Measurements from ENCODE around the gene DDI2. TPM values are rescaled to one million over a fixed set of nuclear protein-coding genes. Genes with fewer than 3 reads are reported as not detected.

DDI2 gene
- total and polyA plus RNA-seq, 10 of the 15 experiments (the other 5 are each of a cell fraction or from before 2014, with no cell fraction given), result 3.3 to 33.1 (median 11.6) TPM

DNA sequence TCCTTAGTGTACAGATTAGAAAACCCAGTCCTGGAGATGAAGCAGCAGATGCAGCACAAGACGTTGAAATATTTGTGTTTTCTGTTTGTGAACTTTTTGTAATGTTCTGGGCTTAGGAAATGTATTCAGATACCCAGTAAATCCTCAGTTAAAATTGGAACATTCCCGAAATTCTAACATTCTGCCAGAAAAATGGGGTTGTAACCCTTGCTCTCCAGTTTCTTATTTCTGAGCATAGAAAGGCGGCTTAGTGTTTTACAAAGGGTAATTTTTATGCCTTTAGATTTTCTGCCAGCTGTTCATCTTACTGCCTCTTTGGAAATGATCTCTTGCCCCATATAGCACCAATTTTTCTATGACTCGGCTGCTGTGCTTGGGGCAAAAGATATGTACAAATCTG, 20.6 kb downstream of the DDI2 start:
- Histone ChIP-seq H3K36me3 (ENCODE audit: control insufficient read depth in 2 of 2, insufficient read depth in 2 of 2, low read length in 1 of 2) (peaks cover 11 to 33% of the 10 kb centered on the region in 2 experiments), H3K27ac (ENCODE audit: control insufficient read depth, insufficient read depth) (no peak overlapping the region), H4K20me1 (ENCODE audit: control insufficient read depth, insufficient read depth) (no peaks in the 10 kb centered on the region; the same call in 1 of the 2 replicates), H3K4me2 (ENCODE audit: control insufficient read depth, insufficient read depth) (no peak overlapping the region), H3K79me2 (ENCODE audit: control insufficient read depth, insufficient read depth, low read length) (no peaks in the 10 kb centered on the region), H3K9me3 (replicated peaks; ENCODE audit: control insufficient read depth, insufficient read depth, low read length) (no peaks in the 10 kb centered on the region), H3K9ac (ENCODE audit: control insufficient read depth, insufficient read depth, low read length) (no peak overlapping the region), H3K4me3 (no peak overlapping the region), H3K4me1 (ENCODE audit: control insufficient read depth, insufficient read depth, low read length) (no peaks in the 10 kb centered on the region), H2AFZ (ENCODE audit: control insufficient read depth, low read depth, low read length) (no peak overlapping the region), H3K27me3 (replicated peaks in 1 of 2; ENCODE audit: control insufficient read depth in 2 of 2, insufficient read depth in 2 of 2, low read length in 1 of 2) (no peaks in the 10 kb centered on the region)
- DNase-seq (ENCODE audit: low read depth, low spot score) (no peak), FAIRE-seq (no peak), ATAC-seq (no peak)
- RAD21 ChIA-PET (ENCODE audit: unreplicated experiment), result no interaction called here
- in situ Hi-C loops (cut with MboI) (no loop called here), intact Hi-C loops (cut with micrococcal nuclease; ENCODE audit: unreplicated experiment) (no loop called here)
- TF ChIP-seq, protein P1, sequence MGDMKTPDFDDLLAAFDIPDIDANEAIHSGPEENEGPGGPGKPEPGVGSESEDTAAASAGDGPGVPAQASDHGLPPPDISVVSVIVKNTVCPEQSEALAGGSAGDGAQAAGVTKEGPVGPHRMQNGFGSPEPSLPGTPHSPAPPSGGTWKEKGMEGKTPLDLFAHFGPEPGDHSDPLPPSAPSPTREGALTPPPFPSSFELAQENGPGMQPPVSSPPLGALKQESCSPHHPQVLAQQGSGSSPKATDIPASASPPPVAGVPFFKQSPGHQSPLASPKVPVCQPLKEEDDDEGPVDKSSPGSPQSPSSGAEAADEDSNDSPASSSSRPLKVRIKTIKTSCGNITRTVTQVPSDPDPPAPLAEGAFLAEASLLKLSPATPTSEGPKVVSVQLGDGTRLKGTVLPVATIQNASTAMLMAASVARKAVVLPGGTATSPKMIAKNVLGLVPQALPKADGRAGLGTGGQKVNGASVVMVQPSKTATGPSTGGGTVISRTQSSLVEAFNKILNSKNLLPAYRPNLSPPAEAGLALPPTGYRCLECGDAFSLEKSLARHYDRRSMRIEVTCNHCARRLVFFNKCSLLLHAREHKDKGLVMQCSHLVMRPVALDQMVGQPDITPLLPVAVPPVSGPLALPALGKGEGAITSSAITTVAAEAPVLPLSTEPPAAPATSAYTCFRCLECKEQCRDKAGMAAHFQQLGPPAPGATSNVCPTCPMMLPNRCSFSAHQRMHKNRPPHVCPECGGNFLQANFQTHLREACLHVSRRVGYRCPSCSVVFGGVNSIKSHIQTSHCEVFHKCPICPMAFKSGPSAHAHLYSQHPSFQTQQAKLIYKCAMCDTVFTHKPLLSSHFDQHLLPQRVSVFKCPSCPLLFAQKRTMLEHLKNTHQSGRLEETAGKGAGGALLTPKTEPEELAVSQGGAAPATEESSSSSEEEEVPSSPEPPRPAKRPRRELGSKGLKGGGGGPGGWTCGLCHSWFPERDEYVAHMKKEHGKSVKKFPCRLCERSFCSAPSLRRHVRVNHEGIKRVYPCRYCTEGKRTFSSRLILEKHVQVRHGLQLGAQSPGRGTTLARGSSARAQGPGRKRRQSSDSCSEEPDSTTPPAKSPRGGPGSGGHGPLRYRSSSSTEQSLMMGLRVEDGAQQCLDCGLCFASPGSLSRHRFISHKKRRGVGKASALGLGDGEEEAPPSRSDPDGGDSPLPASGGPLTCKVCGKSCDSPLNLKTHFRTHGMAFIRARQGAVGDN (IDR thresholded peaks at IDR 0.05), result no peak
- TF ChIP-seq HDAC6 (IDR thresholded peaks at IDR 0.05; ENCODE audit: unreplicated experiment) (no peak), TCF3 (IDR thresholded peaks at IDR 0.05; ENCODE audit: borderline replicate concordance, insufficient read depth, low read depth, low read length) (no peak), PAX8 (IDR thresholded peaks at IDR 0.05) (no peak)
- TF ChIP-seq, protein P2, sequence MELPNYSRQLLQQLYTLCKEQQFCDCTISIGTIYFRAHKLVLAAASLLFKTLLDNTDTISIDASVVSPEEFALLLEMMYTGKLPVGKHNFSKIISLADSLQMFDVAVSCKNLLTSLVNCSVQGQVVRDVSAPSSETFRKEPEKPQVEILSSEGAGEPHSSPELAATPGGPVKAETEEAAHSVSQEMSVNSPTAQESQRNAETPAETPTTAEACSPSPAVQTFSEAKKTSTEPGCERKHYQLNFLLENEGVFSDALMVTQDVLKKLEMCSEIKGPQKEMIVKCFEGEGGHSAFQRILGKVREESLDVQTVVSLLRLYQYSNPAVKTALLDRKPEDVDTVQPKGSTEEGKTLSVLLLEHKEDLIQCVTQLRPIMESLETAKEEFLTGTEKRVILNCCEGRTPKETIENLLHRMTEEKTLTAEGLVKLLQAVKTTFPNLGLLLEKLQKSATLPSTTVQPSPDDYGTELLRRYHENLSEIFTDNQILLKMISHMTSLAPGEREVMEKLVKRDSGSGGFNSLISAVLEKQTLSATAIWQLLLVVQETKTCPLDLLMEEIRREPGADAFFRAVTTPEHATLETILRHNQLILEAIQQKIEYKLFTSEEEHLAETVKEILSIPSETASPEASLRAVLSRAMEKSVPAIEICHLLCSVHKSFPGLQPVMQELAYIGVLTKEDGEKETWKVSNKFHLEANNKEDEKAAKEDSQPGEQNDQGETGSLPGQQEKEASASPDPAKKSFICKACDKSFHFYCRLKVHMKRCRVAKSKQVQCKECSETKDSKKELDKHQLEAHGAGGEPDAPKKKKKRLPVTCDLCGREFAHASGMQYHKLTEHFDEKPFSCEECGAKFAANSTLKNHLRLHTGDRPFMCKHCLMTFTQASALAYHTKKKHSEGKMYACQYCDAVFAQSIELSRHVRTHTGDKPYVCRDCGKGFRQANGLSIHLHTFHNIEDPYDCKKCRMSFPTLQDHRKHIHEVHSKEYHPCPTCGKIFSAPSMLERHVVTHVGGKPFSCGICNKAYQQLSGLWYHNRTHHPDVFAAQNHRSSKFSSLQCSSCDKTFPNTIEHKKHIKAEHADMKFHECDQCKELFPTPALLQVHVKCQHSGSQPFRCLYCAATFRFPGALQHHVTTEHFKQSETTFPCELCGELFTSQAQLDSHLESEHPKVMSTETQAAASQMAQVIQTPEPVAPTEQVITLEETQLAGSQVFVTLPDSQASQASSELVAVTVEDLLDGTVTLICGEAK (IDR thresholded peaks at IDR 0.05; ENCODE audit: borderline replicate concordance), result no peak
- WGBS (ENCODE audit: insufficient coverage, insufficient replicate concordance, low lambda C conversion rate, missing lambda C conversion rate), result 90% methylated on average over 4 of the region's 4 CpGs
- CTCF ChIA-PET, result no interaction called here
- SMC1A ChIA-PET (ENCODE audit: uncharacterized antibody, unreplicated experiment), result interaction anchor here (1.2 to 1.9 kb wide), 2 partner anchors 11 to 16 kb away, joined by 3 to 5 read pairs; no protein-coding TSS in a partner anchor
- no TSS peak for BruUV-seq (replicated peaks)
- POLR2A ChIA-PET, result no interaction called here

Measured in GM12878 (cell line).